ENCODE results near the gene NDUFB10. TPM values are rescaled to one million over a fixed set of nuclear protein-coding genes. Genes with fewer than 3 reads are reported as not detected.

Gene NDUFB10
- total and polyA plus RNA-seq, 2 experiments from 2014 or later: 244 to 495 TPM

DNA sequence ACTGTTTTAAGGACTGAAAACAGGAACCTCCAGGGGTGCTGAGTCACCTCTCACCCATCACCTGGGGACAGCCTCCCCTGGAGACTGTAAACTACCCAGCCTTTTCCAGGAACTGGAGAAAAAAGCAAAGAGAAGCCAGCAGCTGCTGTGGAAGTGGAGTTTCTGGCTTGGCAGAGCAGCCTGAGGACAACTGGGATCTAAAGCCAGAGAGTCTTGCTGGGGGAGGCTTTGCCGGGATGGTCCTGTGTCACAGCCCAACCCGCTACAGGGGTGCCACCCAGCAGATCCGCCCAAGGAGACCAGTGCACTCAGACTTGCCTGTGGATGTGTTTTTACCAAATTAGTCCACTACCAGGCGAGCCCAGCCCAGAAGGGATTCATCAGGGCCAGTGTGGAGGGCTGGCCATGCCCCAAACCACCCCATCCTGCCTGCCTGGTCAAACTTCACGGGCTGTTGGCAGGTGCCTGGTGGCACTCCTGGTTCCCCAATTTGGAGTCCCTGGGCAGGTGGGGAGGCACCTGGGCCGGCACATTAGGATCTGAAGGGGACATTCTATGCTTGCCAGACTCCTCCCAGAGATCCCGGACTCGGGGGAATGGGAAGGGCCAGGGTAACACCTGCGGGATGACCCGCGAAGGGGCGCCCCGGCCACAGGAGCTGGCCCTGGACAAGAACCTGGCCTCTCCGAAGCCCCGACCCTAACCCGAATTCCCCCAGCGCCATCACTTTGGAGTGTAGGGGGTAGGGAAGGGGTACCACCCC lies 17.1 kb upstream of the NDUFB10 start:
- Histone ChIP-seq H2AFZ (no peak overlapping the region), H3K4me1 (ENCODE audit: insufficient read depth) (peaks cover 15% of the 10 kb centered on the region; the same call in 1 of the 2 replicates), H4K20me1 (replicated peaks; ENCODE audit: insufficient read depth) (no peaks in the 10 kb centered on the region; the same call in 1 of the 2 replicates), H3K36me3 (ENCODE audit: insufficient read depth) (no peaks in the 10 kb centered on the region), H3K27me3 (ENCODE audit: insufficient read depth) (no peaks in the 10 kb centered on the region), H3K27ac (ENCODE audit: low read depth) (no peak overlapping the region), H3K9me2 (ENCODE audit: insufficient read depth) (no peaks in the 10 kb centered on the region), H3K4me2 (peak overlapping the region; percentile 93), H3K79me2 (replicated peaks; ENCODE audit: insufficient read depth) (no peaks in the 10 kb centered on the region), H3K4me3 (peak overlapping the region; percentile 97), H3F3A (replicated peaks; ENCODE audit: low read depth) (0 out of 2 replicates have a peak, but pooled peaks cover 10% of the 10 kb centered on the region)
- peak overlapping the region; percentile 85 for H3K4me3 Mint-ChIP-seq
- no peak for DNase-seq (ENCODE audit: low spot score)
- H3K9me3 Mint-ChIP-seq: no peaks in the 10 kb centered on the region
- H3K4me1 Mint-ChIP-seq: peaks cover 20% of the 10 kb centered on the region
- H3K27ac Mint-ChIP-seq: no peak overlapping the region
- peaks cover 11% of the 10 kb centered on the region for H3K27me3 Mint-ChIP-seq (ENCODE audit: insufficient read depth, low read depth, poor library complexity)
- TF ChIP-seq STAT1 (IDR thresholded peaks at IDR 0.05; ENCODE audit: unreplicated experiment): no peak
- TF ChIP-seq NANOG (IDR thresholded peaks at IDR 0.05; ENCODE audit: borderline replicate concordance): no peak
- TF ChIP-seq CREB1 (CRISPR knock-in tag; IDR thresholded peaks at IDR 0.05; ENCODE audit: low read depth): no peak
- TF ChIP-seq, protein P1, sequence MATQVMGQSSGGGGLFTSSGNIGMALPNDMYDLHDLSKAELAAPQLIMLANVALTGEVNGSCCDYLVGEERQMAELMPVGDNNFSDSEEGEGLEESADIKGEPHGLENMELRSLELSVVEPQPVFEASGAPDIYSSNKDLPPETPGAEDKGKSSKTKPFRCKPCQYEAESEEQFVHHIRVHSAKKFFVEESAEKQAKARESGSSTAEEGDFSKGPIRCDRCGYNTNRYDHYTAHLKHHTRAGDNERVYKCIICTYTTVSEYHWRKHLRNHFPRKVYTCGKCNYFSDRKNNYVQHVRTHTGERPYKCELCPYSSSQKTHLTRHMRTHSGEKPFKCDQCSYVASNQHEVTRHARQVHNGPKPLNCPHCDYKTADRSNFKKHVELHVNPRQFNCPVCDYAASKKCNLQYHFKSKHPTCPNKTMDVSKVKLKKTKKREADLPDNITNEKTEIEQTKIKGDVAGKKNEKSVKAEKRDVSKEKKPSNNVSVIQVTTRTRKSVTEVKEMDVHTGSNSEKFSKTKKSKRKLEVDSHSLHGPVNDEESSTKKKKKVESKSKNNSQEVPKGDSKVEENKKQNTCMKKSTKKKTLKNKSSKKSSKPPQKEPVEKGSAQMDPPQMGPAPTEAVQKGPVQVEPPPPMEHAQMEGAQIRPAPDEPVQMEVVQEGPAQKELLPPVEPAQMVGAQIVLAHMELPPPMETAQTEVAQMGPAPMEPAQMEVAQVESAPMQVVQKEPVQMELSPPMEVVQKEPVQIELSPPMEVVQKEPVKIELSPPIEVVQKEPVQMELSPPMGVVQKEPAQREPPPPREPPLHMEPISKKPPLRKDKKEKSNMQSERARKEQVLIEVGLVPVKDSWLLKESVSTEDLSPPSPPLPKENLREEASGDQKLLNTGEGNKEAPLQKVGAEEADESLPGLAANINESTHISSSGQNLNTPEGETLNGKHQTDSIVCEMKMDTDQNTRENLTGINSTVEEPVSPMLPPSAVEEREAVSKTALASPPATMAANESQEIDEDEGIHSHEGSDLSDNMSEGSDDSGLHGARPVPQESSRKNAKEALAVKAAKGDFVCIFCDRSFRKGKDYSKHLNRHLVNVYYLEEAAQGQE (IDR thresholded peaks at IDR 0.05; ENCODE audit: unreplicated experiment): no peak
- TF ChIP-seq ZNF114 (CRISPR knock-in tag; IDR thresholded peaks at IDR 0.05): no peak
- peaks cover 16% of the 10 kb centered on the region for H3K36me3 Mint-ChIP-seq (ENCODE audit: low read depth)
- peak; percentile 6 for ATAC-seq

DNA sequence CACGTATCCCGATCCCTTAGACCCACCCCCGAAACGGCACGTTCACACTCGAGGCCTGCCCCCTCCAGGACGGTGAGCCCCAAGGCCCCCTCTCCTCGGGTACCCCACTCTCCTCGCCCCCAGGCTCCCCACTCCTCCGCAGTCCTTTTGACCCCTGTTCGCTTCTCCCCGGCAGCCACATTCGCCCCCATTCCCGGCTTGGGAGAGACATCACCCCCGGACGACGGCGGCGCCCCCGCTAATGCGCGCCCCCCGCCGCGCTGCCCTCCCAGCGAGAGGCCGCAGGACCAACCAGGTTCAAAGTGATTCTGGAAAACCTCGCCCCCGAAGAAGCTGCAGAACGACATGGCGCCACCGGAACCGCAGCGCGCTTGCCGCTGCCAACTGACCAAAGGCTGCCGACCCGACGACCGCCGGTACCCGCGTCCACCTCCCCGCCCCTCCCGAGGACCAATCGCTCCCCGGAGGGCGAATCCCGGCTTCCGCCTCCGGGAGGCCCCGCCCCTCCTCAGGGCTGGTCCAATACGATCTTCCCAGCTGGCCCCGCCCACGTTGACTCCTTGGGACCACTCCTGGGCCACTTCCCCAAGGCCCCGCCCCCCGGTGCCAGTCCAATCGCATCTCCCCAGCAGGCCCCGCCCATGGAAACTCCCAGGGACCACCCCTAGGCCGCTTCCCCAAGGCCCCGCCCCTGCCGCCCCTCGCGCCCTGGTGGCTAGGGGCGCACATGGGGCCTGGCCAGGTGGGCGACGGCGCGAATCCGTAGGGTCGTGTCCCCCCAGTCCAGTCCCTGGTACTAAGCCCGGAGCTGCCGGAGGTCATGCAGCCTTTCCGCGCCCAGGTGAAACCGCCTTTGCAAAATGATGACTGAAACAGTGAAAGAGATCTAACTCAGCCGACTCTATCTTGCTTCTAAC lies 16.3 kb upstream of the NDUFB10 start, which contains the start of gene MSRB1:
MSRB1 (minus strand) TSS at position 390 of the 917 bp plus-strand sequence; CDS start at position 347, 43 bp downstream.
- H3K27ac Mint-ChIP-seq: no peak within 1 kb of the TSS
- peak within 1 kb of the TSS; percentile 93 for H3K4me2 ChIP-seq
- H2AFZ ChIP-seq: peak within 1 kb of the TSS; percentile 98
- H3K4me1 Mint-ChIP-seq: peaks cover 20% of the 10 kb centered on the region
- no peaks in the 10 kb centered on the region for H3K27me3 ChIP-seq (ENCODE audit: insufficient read depth)
- H3F3A ChIP-seq (replicated peaks; ENCODE audit: low read depth): 0 out of 2 replicates have a peak, but pooled peaks cover 10% of the 10 kb centered on the region
- H3K4me1 ChIP-seq (ENCODE audit: insufficient read depth): peaks cover 15% of the 10 kb centered on the region; the same call in 1 of the 2 replicates
- peaks cover 14% of the 10 kb centered on the region for H3K27me3 Mint-ChIP-seq (ENCODE audit: insufficient read depth, low read depth, poor library complexity)
- no peak within 1 kb of the TSS for H3K27ac ChIP-seq (ENCODE audit: low read depth)
- no peaks in the 10 kb centered on the region for H3K9me3 Mint-ChIP-seq
- TF ChIP-seq CTCF (conservative IDR thresholded peaks at IDR 0.05; ENCODE audit: low read depth in 2 of 2): 0 out of 4 replicates have a peak, but pooled peaks of 1 of the 2 experiments have one; percentile 4
- TF ChIP-seq, protein P1 (IDR thresholded peaks at IDR 0.05; ENCODE audit: unreplicated experiment): peak; percentile 24
- peak; percentile 94 for TF ChIP-seq POLR2AphosphoS5 (IDR thresholded peaks at IDR 0.05; ENCODE audit: low read depth)
- no peak for TF ChIP-seq ZNF114 (CRISPR knock-in tag; IDR thresholded peaks at IDR 0.05)
- no peaks in the 10 kb centered on the region for H3K79me2 ChIP-seq (replicated peaks; ENCODE audit: insufficient read depth)
- peak; percentile 79 for ATAC-seq
- no peaks in the 10 kb centered on the region for H3K36me3 ChIP-seq (ENCODE audit: insufficient read depth)
- peaks cover 13% of the 10 kb centered on the region for H3K36me3 Mint-ChIP-seq (ENCODE audit: low read depth)
- H4K20me1 ChIP-seq (replicated peaks; ENCODE audit: insufficient read depth): no peaks in the 10 kb centered on the region; the same call in 1 of the 2 replicates
- H3K4me3 Mint-ChIP-seq: peak within 1 kb of the TSS; percentile 85
- no peaks in the 10 kb centered on the region for H3K9me2 ChIP-seq (ENCODE audit: insufficient read depth)
- H3K4me3 ChIP-seq: peak within 1 kb of the TSS; percentile 97
- DNase-seq (ENCODE audit: low spot score): peak; percentile 100
